Activated CD4-positive, alpha-beta T cell treated with anti-CD3 and anti-CD28 coated beads, Interleukin-2, amount 10 ng/mL, durations not matched to agents 24 days and 14 days (primary cell): ENCODE measurements around the gene ADARB2. TPM values are rescaled to one million over a fixed set of nuclear protein-coding genes. Genes with fewer than 3 reads are reported as not detected.
A peak's percentile ranks its signal among the peaks of the same experiment; 100 is the strongest.
"Not testable (repeated sequence)": the region's sequence is repeated elsewhere in the genome, so short reads cannot be mapped to it uniquely, and the experiment has no call there.

Experiments used
- DNase-seq: peaks from one replicate; pipeline ENCODE4 v3.0.0; 2022
- H3K27ac Mint-ChIP-seq: one replicate; pipeline ENCODE4 v1.8.0; 2022; ENCODE audit warnings: mild to moderate bottlenecking, mixed read lengths
- H3K27me3 Mint-ChIP-seq: one replicate; pipeline ENCODE4 v1.8.0; 2022; ENCODE audit warnings: mixed read lengths
- H3K36me3 Mint-ChIP-seq: one replicate; pipeline ENCODE4 v1.8.0; 2022; ENCODE audit warnings: low read depth, mild to moderate bottlenecking, mixed read lengths
- H3K4me1 Mint-ChIP-seq: one replicate; pipeline ENCODE4 v1.8.0; 2021; ENCODE audit warnings: mixed read lengths
- H3K4me3 Mint-ChIP-seq: one replicate; pipeline ENCODE4 v1.8.0; 2022; ENCODE audit warnings: mild to moderate bottlenecking, moderate library complexity, mixed read lengths
- H3K9me3 Mint-ChIP-seq: one replicate; pipeline ENCODE4 v1.8.0; 2021; ENCODE audit warnings: mixed read lengths
- intact Hi-C: fragments of 100-400 bp; cut with micrococcal nuclease; formaldehyde crosslinking; loops from one replicate; pipeline ENCODE4 v1.15.1; 2023
- total RNA-seq: library from RNA; stranded (reverse); gene quantifications from 2 replicates; pipeline ENCODE4 v1.2.3, GENCODE V29; 2022

The ADARB2 gene
- total RNA-seq = not detected in 2 replicates

DNA sequence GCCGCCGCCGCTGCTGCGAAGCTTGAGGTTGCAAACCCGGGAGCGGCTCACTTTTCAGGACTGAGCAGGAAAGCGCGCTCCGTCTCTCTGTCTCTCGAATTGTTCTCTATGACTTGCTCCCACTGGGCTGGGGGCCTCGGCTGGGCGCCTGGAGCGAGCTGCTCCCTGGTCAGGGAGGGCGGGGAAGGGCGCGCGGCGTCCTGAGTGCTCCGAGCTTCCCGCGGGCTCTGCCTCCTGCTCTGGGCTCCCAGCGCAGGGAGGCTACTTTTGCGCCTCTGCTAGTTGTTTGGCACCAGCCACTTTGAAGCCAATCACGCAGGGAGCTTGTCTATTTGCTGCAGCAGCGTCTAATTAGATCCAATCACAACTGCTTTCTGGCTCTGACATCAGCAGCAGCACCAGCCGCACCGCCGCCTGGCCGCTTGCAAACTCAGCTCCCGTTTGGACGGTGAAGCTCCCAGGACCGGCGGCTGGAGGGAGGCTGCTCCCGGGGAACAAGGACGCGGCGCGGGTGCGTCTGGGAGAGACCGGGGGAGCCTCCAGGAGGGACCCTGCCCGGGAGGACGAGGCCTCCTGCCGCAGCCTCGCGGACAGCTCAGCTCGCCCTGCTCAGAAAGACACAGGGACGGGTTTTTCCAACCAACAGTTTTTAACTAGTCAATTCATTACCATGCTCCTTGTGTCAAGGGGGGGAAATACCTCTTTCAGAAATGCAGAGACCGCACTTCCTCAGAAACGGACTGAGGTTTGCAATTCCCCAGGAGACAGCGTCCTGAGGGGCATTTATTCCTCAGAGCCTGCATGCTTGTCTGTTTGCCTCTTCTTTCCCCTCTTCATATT is at the start of gene ADARB2:
Gene ADARB2 (minus strand): TSS at position 304 of the 840 bp plus-strand sequence.
- peak; percentile 63 for DNase-seq
- H3K36me3 Mint-ChIP-seq = no peaks in the 10 kb centered on the region
- H3K27me3 Mint-ChIP-seq = peaks cover 70% of the 10 kb centered on the region
- no peak within 1 kb of the TSS for H3K27ac Mint-ChIP-seq
- H3K4me1 Mint-ChIP-seq = peaks cover 5% of the 10 kb centered on the region
- intact Hi-C loops = no loop called here
- H3K9me3 Mint-ChIP-seq = no peaks in the 10 kb centered on the region
- peak within 1 kb of the TSS; percentile 73 for H3K4me3 Mint-ChIP-seq

DNA sequence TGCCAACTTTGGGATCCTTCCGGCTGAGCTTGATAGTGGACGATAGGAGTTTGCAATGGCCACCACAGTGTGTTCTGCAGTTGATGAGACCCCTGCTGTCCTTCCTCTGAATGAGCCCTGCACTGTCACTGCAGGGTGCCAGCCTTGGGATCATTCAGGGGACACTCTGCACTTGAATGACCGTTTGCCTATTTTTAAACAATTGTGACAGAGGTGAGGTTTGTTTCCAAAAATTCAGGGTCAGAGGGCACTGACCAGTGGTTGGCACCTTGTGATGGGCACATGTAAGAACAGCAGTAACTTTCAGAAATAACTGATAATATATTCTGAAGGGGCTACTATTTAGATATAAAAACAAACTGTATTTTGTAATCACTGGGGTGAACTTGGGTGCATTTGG is 48.5 kb upstream of the ADARB2 start:
- intact Hi-C loops = no loop called here
- no peaks in the 10 kb centered on the region for H3K27me3 Mint-ChIP-seq
- no peak overlapping the region for H3K4me3 Mint-ChIP-seq
- no peaks in the 10 kb centered on the region for H3K4me1 Mint-ChIP-seq
- no peaks in the 10 kb centered on the region for H3K9me3 Mint-ChIP-seq
- no peaks in the 10 kb centered on the region for H3K36me3 Mint-ChIP-seq
- peak; percentile 9 for DNase-seq
- H3K27ac Mint-ChIP-seq = no peak overlapping the region

DNA sequence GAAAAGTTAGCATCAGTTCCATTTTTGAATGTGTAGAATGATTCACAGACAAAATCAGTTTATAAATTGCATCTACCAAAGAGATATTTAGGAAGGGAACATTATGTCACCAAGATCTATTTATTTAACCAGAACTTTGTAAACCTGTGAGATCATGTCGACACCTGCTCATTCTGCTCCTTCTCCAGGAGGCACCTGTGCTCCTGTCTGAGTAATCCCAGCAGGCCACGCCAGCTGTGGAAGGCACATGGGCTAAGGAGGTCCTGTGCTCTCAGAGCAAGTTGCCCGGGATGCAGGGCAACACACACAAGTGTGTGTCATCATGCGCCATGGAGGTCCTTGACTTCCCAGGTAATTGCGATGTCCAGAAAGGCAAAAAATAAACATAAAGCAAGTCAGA is 45.5 kb upstream of the ADARB2 start:
- Mint-ChIP-seq H3K4me3 (no peak overlapping the region), H3K27me3 (no peaks in the 10 kb centered on the region), H3K36me3 (no peaks in the 10 kb centered on the region), H3K9me3 (no peaks in the 10 kb centered on the region), H3K4me1 (no peaks in the 10 kb centered on the region), H3K27ac (no peak overlapping the region)
- intact Hi-C loops = no loop called here
- peak; percentile 40 for DNase-seq

DNA sequence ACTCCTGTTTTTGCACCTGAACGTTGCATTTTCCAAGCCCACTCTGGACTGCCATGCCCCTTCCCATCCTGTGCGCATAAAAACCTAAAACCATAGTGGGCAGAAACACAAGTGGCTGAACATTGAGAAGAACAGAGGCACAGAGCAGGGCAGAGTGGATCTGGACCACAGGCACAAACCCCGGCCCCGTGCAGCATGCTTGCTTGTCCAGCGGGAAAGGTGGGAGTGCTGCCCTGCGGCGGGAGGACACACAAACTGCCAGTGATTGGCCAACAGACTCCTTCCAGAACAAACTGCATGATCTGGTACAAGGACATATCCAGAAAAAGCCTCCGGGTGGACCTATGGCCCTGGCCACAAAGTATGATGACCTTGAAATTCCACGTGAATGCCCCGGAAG is 42.5 kb upstream of the ADARB2 start:
- Mint-ChIP-seq H3K4me3 (no peak overlapping the region), H3K27me3 (no peaks in the 10 kb centered on the region), H3K27ac (no peak overlapping the region), H3K9me3 (no peaks in the 10 kb centered on the region), H3K4me1 (no peaks in the 10 kb centered on the region), H3K36me3 (no peaks in the 10 kb centered on the region)
- intact Hi-C loops = no loop called here
- DNase-seq = peak; percentile 36

DNA sequence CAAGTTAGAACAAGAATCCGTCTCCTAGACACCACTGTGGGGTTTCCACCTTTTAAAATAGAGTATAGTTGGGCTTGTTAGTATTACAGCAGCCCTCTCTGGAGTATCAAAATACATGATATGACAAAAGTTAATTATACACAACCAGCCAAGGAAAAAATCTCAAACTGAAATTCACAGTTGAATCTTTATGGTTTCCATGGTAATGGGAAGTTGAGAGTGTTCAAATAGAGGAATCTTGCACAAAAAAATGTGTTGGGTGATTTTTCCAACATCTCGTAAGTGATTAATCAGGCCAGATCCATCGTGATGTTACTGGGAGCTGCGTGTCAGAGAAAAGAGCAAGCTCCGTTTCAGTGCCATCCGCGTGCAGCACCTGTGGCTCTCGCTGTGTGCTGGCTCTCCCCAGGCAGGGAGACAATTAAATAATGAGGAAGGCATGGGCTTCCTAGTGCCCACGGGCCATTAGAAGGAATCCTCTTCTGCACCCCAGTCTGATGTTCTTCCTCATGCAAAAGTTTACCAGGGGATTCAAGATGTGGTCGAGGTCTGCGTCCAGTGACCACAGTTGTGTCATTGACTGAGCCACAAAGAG is 41.1 kb upstream of the ADARB2 start:
- no peaks in the 10 kb centered on the region for H3K27me3 Mint-ChIP-seq
- no peaks in the 10 kb centered on the region for H3K36me3 Mint-ChIP-seq
- H3K4me1 Mint-ChIP-seq = no peaks in the 10 kb centered on the region
- H3K4me3 Mint-ChIP-seq = no peak overlapping the region
- no peak overlapping the region for H3K27ac Mint-ChIP-seq
- intact Hi-C loops = no loop called here
- peak; percentile 15 for DNase-seq
- H3K9me3 Mint-ChIP-seq = no peaks in the 10 kb centered on the region

DNA sequence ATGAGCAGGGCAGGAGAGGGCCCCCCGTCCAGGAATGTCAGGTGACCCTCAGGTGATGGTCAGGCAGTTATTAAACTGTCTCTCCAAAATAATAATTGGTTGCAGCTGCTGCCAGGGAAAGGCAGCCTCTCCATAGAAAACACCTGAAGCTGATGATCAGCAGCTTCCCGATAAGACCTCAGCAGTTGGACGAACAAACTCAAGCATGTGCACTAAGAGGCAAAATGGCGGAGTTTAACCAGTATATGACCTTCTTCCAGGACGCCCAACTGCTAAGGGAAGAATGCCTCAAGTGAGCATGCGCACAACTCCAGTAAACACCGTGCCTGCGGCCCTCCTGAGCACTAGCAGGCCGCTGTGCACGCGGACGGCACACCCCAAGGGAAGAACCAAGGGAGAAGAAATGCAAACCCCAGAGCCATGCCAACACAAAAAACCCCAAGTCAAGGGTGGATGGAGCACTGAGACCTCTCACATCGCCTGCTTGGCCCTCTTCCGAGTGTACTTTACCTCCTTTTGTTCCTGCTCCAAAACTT is 38.9 kb upstream of the ADARB2 start:
- DNase-seq = no peak
- no peaks in the 10 kb centered on the region for H3K36me3 Mint-ChIP-seq
- H3K27ac Mint-ChIP-seq = no peak overlapping the region
- intact Hi-C loops = no loop called here
- H3K4me3 Mint-ChIP-seq = no peak overlapping the region
- H3K27me3 Mint-ChIP-seq = no peaks in the 10 kb centered on the region
- no peaks in the 10 kb centered on the region for H3K4me1 Mint-ChIP-seq
- no peaks in the 10 kb centered on the region for H3K9me3 Mint-ChIP-seq

DNA sequence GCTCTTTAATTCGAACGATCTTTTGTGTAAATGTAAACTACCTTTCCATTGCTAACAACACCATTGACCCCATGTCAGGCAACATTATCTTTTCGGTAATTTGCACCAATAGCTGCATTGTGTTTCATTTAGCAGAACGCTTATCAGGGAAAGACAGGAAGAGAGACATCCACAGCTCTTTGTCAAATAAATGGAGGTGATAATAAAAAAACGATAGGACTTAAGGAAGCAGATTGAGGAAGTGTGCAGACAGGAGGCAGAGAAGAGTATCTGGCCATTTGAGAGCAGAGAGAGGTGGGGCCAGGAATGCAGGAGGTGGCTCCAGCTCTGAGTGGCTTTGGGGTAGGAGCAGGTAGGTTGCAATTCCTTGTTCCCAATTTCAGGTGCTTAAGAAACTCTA is 37.5 kb upstream of the ADARB2 start:
- no peaks in the 10 kb centered on the region for H3K36me3 Mint-ChIP-seq
- no peaks in the 10 kb centered on the region for H3K4me1 Mint-ChIP-seq
- intact Hi-C loops = no loop called here
- no peaks in the 10 kb centered on the region for H3K27me3 Mint-ChIP-seq
- no peak overlapping the region for H3K4me3 Mint-ChIP-seq
- no peaks in the 10 kb centered on the region for H3K9me3 Mint-ChIP-seq
- DNase-seq = no peak
- no peak overlapping the region for H3K27ac Mint-ChIP-seq

DNA sequence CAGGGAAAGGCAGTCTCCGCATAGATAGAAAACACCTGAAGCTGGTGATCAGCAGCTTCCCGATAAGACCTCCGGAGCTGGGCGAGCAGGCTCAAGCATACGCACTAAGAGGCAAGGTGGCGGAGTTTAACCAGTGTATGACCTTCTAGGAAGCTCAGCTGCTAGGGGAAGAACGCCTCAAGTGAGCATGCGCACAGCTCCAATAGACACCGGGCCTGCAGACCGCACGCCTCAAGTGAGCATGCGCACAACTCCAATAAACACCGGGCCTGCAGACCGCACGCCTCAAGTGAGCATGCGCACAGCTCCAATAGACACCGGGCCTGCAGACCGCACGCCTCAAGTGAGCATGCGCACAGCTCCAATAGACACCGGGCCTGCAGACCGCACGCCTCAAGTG is 35.9 kb upstream of the ADARB2 start:
- intact Hi-C loops, H3K27me3 Mint-ChIP-seq, DNase-seq, H3K27ac Mint-ChIP-seq, H3K4me1 Mint-ChIP-seq, H3K4me3 Mint-ChIP-seq, H3K36me3 Mint-ChIP-seq, H3K9me3 Mint-ChIP-seq: not testable (repeated sequence)

DNA sequence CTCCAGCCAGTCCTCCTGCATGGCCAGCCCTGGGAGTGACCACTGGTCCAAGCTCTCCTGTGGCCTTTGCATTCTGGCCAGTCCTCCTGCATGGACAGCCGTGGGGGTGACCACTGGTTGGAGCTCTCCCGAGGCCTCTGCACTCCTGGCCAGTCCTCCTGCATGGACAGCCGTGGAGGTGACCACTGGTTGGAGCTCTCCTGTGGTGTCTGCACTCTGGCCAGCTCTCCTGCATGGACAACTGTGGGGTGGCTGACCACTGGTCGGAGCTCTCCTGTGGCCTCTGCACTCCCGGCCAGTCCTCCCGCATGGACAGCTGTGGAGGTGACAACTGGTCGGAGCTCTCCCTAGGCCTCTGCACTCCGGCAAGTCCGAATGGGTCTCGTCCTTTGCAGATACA is 28.7 kb upstream of the ADARB2 start:
- intact Hi-C loops = no loop called here
- no peaks in the 10 kb centered on the region for H3K4me1 Mint-ChIP-seq
- H3K27ac Mint-ChIP-seq = no peak overlapping the region
- H3K4me3 Mint-ChIP-seq = no peak overlapping the region
- no peaks in the 10 kb centered on the region for H3K9me3 Mint-ChIP-seq
- H3K36me3 Mint-ChIP-seq = no peaks in the 10 kb centered on the region
- no peak for DNase-seq
- no peaks in the 10 kb centered on the region for H3K27me3 Mint-ChIP-seq

DNA sequence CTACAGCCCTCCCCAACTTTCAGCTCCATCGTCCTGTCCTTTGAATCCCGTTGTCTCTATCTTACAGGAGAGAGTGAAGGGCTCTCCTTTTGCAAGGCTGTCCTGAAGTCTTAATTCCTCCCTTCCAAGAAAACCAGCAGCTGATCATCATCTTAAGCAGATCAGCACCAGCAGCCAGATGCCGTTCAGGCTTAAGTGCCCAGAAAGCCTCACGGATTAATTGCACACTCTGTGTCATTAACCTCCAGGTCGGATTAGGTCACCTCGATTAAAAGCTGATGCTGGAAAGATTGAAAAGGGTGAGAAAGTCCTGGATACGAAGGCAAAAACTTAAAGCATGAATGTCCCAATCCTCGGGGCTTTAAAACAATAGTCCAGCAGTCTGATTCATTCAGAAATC is 24.8 kb upstream of the ADARB2 start:
- no peak for DNase-seq
- H3K36me3 Mint-ChIP-seq = no peaks in the 10 kb centered on the region

DNA sequence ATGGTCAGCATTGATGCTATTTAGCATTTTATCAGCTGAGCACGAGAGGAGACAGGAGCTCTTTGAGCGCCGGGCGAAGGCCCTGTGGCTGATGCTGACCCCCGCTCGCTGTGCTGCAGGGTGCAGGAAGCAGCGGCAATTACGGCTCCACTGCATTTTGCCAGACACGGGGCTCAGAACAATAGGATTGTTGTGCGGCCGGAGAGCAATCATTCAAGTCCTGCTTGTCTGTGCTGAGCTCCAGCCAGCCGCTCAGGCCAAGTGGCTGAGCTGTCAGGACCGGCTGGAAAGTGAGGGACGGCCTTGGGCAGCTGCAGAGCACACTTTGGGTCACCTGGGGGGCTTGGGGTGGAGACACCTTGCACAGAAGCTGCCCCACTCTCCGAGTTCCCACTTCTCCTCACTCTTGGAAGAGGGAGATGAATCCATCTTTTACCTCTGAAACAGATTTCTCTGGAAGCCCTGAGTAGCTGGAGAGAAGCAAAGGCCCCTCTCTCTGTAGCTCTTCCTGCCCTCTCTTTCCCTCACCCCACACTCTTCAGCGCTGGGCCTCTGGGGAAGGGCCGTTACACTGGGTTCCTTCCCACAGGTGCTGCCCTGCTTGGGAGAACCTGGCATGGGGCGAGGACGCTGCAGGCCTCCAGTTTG is 17.3 kb upstream of the ADARB2 start:
- H3K4me3 Mint-ChIP-seq = no peak overlapping the region
- H3K27ac Mint-ChIP-seq = no peak overlapping the region
- DNase-seq = peak; percentile 6
- H3K9me3 Mint-ChIP-seq = peaks cover 3% of the 10 kb centered on the region
- no peaks in the 10 kb centered on the region for H3K4me1 Mint-ChIP-seq
- H3K27me3 Mint-ChIP-seq = peaks cover 1% of the 10 kb centered on the region
- no peaks in the 10 kb centered on the region for H3K36me3 Mint-ChIP-seq
- intact Hi-C loops = no loop called here

More for the DNA sequence above, 24.8 kb upstream of the ADARB2 start:
- intact Hi-C loops = no loop called here
- no peak overlapping the region for H3K27ac Mint-ChIP-seq
- peaks cover 3% of the 10 kb centered on the region for H3K9me3 Mint-ChIP-seq
- peaks cover 1% of the 10 kb centered on the region for H3K27me3 Mint-ChIP-seq
- H3K4me1 Mint-ChIP-seq = no peaks in the 10 kb centered on the region
- no peak overlapping the region for H3K4me3 Mint-ChIP-seq

DNA sequence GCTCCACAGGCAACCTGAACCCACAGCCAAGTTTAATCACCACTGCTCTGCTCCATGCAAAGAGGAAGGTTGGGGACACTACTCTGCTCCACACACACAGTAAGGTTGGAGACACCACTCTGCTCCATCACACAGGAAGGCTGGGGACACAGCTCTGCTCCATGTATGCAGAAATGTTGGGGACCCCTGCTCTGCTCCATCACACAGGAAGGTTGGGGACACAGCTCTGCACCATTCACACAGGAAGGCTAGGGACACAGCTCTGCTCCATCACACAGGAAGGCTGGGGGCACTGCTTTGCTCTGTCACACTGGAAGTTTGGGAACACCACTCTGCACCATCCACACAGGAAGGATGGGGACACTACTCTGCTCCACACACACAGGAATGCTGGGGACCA is 14.8 kb upstream of the ADARB2 start:
- Mint-ChIP-seq H3K36me3 (no peaks in the 10 kb centered on the region), H3K27ac (no peak overlapping the region), H3K9me3 (no peaks in the 10 kb centered on the region), H3K4me3 (no peak overlapping the region), H3K4me1 (no peaks in the 10 kb centered on the region), H3K27me3 (no peaks in the 10 kb centered on the region)
- intact Hi-C loops = no loop called here
- no peak for DNase-seq

DNA sequence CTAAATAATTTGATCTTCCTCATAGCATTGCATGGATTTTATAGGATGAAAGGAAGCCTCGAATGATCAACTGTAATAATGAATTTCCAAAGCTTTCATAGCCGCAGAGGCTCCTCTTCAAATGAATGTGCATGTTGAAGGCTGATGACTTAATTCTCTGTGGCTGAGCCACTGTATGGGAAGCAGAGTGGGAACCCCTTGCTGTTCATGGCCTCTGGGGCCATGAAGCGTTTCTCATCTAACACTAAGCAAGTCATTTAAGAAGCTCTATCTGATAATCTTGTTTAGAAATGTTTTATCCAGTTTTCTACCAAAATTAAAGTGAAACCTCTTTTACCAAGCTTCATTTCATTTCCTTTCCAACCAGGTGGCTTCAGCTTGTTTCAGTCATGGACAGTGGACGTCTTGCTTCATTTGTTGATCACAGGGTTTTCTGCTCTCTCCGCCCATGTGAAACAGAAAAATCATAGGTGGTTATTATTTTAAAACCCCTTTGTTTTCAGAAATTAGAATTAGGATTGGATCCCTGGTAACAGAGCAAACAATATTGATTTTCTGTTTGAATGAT is 10.3 kb upstream of the ADARB2 start:
- H3K27me3 Mint-ChIP-seq = no peaks in the 10 kb centered on the region
- no peak overlapping the region for H3K4me3 Mint-ChIP-seq
- no peak overlapping the region for H3K27ac Mint-ChIP-seq
- DNase-seq = no peak
- H3K36me3 Mint-ChIP-seq = no peaks in the 10 kb centered on the region
- intact Hi-C loops = no loop called here
- no peaks in the 10 kb centered on the region for H3K4me1 Mint-ChIP-seq
- H3K9me3 Mint-ChIP-seq = no peaks in the 10 kb centered on the region

DNA sequence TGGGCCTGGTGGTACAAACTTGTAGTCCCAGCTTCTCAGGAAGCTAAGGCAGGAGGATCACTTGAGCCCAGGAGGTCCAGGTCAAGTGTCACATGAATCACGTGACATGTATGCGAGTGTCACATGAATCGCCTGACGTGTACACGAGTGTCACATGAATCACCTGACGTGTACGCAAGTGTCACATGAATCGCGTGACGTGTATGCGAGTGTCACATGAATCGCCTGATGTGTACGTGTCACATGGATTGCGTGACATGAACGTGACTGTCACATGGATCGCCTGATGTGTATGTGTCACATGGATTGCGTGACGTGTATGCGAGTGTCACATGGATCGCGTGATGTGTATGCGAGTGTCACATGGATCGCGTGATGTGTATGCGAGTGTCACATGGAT is 9.5 kb upstream of the ADARB2 start:
- intact Hi-C loops = no loop called here
- no peaks in the 10 kb centered on the region for H3K36me3 Mint-ChIP-seq

More for the DNA sequence above, 9.5 kb upstream of the ADARB2 start:
- Mint-ChIP-seq H3K9me3 (no peaks in the 10 kb centered on the region), H3K27ac (no peak overlapping the region), H3K27me3 (peaks cover 2% of the 10 kb centered on the region), H3K4me1 (no peaks in the 10 kb centered on the region), H3K4me3 (no peak overlapping the region)
- no peak for DNase-seq
